ENCODE results near the gene ZNF136. TPM values are rescaled to one million over a fixed set of nuclear protein-coding genes. Genes with fewer than 3 reads are reported as not detected.

The ZNF136 gene
- total and polyA plus RNA-seq, 10 of the 15 experiments (the other 5 are each of a cell fraction or from before 2014, with no cell fraction given), result 2.8 to 7.8 (median 6.7) TPM

Other genes starting within 250 kb of the ZNF136 start
Only the 7 nearest of the 11 such genes appear.
- 0.79 and 0.82 TPM in 2 replicates for gene ZNF433, start 127.4 kb upstream of the ZNF136 start, total RNA-seq (2014; rRNA removed)
- 1.5 and 1.8 TPM in 2 replicates for gene ZNF433, start 127.4 kb upstream of the ZNF136 start, total RNA-seq (2014; rRNA removed; fragmentation: Illumina TruSeq; extraction: Trizol)
- gene ZNF433, start 127.4 kb upstream of the ZNF136 start, total RNA-seq (2021), result 1.2 and 1.3 TPM in 2 replicates
- 0.95 and 1.0 TPM in 2 replicates for gene ZNF433, start 127.4 kb upstream of the ZNF136 start, polyA plus RNA-seq (2011; rRNA removed)
- 2.0 and 2.5 TPM in 2 replicates for gene ZNF433, start 127.4 kb upstream of the ZNF136 start, polyA plus RNA-seq (2014; fragmentation: Illumina TruSeq; extraction: Trizol)
- 1 to 10 TPM; 1.7 to 1.8 TPM for gene ZNF433, start 127.4 kb upstream of the ZNF136 start, polyA plus RNA-seq (2014; fragmentation: Nextera tagmentation; extraction: Ambion mirVana)
- gene ZNF433, start 127.4 kb upstream of the ZNF136 start, polyA plus RNA-seq (2014; rRNA removed), result 1.0 and 1.3 TPM in 2 replicates
- gene ZNF433, start 127.4 kb upstream of the ZNF136 start, polyA plus RNA-seq (2016; fragmentation: Nextera tagmentation; extraction: Ambion mirVana), result 1 to 10 TPM; 2.5 to 2.9 TPM
- 0.68 and 1.3 TPM in 2 replicates for gene ZNF878, start 110.1 kb upstream of the ZNF136 start, total RNA-seq (2014; rRNA removed)
- gene ZNF878, start 110.1 kb upstream of the ZNF136 start, total RNA-seq (2014; rRNA removed; fragmentation: Illumina TruSeq; extraction: Trizol), result 1.1 and 1.7 TPM in 2 replicates
- 0.74 TPM in 2 replicates for gene ZNF878, start 110.1 kb upstream of the ZNF136 start, total RNA-seq (2021)
- 1.3 and 1.8 TPM in 2 replicates for gene ZNF878, start 110.1 kb upstream of the ZNF136 start, polyA plus RNA-seq (2011; rRNA removed)
- 0.63 and 0.97 TPM in 2 replicates for gene ZNF878, start 110.1 kb upstream of the ZNF136 start, polyA plus RNA-seq (2014; fragmentation: Illumina TruSeq; extraction: Trizol)
- gene ZNF878, start 110.1 kb upstream of the ZNF136 start, polyA plus RNA-seq (2014; fragmentation: Nextera tagmentation; extraction: Ambion mirVana), result under 1 TPM; 0.24 to 0.79 TPM
- 0.30 and 0.33 TPM in 2 replicates for gene ZNF878, start 110.1 kb upstream of the ZNF136 start, polyA plus RNA-seq (2014; rRNA removed)
- gene ZNF878, start 110.1 kb upstream of the ZNF136 start, polyA plus RNA-seq (2016; fragmentation: Nextera tagmentation; extraction: Ambion mirVana), result under 1 TPM; 0.44 to 0.82 TPM
- 0.96 and 1.0 TPM in 2 replicates for gene ZNF844, start 98.4 kb upstream of the ZNF136 start, total RNA-seq (2014; rRNA removed)
- 1.0 and 1.1 TPM in 2 replicates for gene ZNF844, start 98.4 kb upstream of the ZNF136 start, total RNA-seq (2014; rRNA removed; fragmentation: Illumina TruSeq; extraction: Trizol)
- gene ZNF844, start 98.4 kb upstream of the ZNF136 start, total RNA-seq (2021), result 1.1 and 1.4 TPM in 2 replicates
- gene ZNF844, start 98.4 kb upstream of the ZNF136 start, polyA plus RNA-seq (2011; rRNA removed), result 0.16 and 0.24 TPM in 2 replicates
- gene ZNF844, start 98.4 kb upstream of the ZNF136 start, polyA plus RNA-seq (2014; fragmentation: Illumina TruSeq; extraction: Trizol), result 0.93 and 1.5 TPM in 2 replicates
- gene ZNF844, start 98.4 kb upstream of the ZNF136 start, polyA plus RNA-seq (2014; fragmentation: Nextera tagmentation; extraction: Ambion mirVana), result under 1 TPM; 0.16 to 0.26 TPM
- gene ZNF844, start 98.4 kb upstream of the ZNF136 start, polyA plus RNA-seq (2014; rRNA removed), result 0.38 and 0.47 TPM in 2 replicates
- under 1 TPM; 0.42 to 0.96 TPM for gene ZNF844, start 98.4 kb upstream of the ZNF136 start, polyA plus RNA-seq (2016; fragmentation: Nextera tagmentation; extraction: Ambion mirVana)
- 2.3 and 3.8 TPM in 2 replicates for gene ZNF20, start 22.7 kb upstream of the ZNF136 start, total RNA-seq (2014; rRNA removed)
- 4.9 and 5.1 TPM in 2 replicates for gene ZNF20, start 22.7 kb upstream of the ZNF136 start, total RNA-seq (2014; rRNA removed; fragmentation: Illumina TruSeq; extraction: Trizol)
- 1.5 and 2.5 TPM in 2 replicates for gene ZNF20, start 22.7 kb upstream of the ZNF136 start, total RNA-seq (2021)
- 4.5 and 5.0 TPM in 2 replicates for gene ZNF20, start 22.7 kb upstream of the ZNF136 start, polyA plus RNA-seq (2011; rRNA removed)
- 2.4 and 2.5 TPM in 2 replicates for gene ZNF20, start 22.7 kb upstream of the ZNF136 start, polyA plus RNA-seq (2014; fragmentation: Illumina TruSeq; extraction: Trizol)
- gene ZNF20, start 22.7 kb upstream of the ZNF136 start, polyA plus RNA-seq (2014; fragmentation: Nextera tagmentation; extraction: Ambion mirVana), result 1 to 10 TPM; 2.5 to 2.8 TPM
- 1.4 and 2.0 TPM in 2 replicates for gene ZNF20, start 22.7 kb upstream of the ZNF136 start, polyA plus RNA-seq (2014; rRNA removed)
- 1 to 10 TPM; 2.9 TPM for gene ZNF20, start 22.7 kb upstream of the ZNF136 start, polyA plus RNA-seq (2016; fragmentation: Nextera tagmentation; extraction: Ambion mirVana)
- gene ZNF625, start 6.4 kb upstream of the ZNF136 start, total RNA-seq (2014; rRNA removed), result 2.9 and 4.3 TPM in 2 replicates
- gene ZNF625, start 6.4 kb upstream of the ZNF136 start, total RNA-seq (2014; rRNA removed; fragmentation: Illumina TruSeq; extraction: Trizol), result 5.0 and 5.8 TPM in 2 replicates
- gene ZNF625, start 6.4 kb upstream of the ZNF136 start, total RNA-seq (2021), result 3.1 and 3.3 TPM in 2 replicates
- gene ZNF625, start 6.4 kb upstream of the ZNF136 start, polyA plus RNA-seq (2011; rRNA removed), result 1.8 and 2.2 TPM in 2 replicates
- gene ZNF625, start 6.4 kb upstream of the ZNF136 start, polyA plus RNA-seq (2014; fragmentation: Illumina TruSeq; extraction: Trizol), result 0.79 and 1.4 TPM in 2 replicates
- under 1 TPM; 0.62 to 0.64 TPM for gene ZNF625, start 6.4 kb upstream of the ZNF136 start, polyA plus RNA-seq (2014; fragmentation: Nextera tagmentation; extraction: Ambion mirVana)
- gene ZNF625, start 6.4 kb upstream of the ZNF136 start, polyA plus RNA-seq (2014; rRNA removed), result 1.1 TPM in 2 replicates
- under 1 TPM; 0.52 to 0.77 TPM for gene ZNF625, start 6.4 kb upstream of the ZNF136 start, polyA plus RNA-seq (2016; fragmentation: Nextera tagmentation; extraction: Ambion mirVana)
- gene ZNF44, start 131.8 kb downstream of the ZNF136 start, total RNA-seq (2014; rRNA removed), result 3.8 and 4.3 TPM in 2 replicates
- 7.2 and 7.4 TPM in 2 replicates for gene ZNF44, start 131.8 kb downstream of the ZNF136 start, total RNA-seq (2014; rRNA removed; fragmentation: Illumina TruSeq; extraction: Trizol)
- gene ZNF44, start 131.8 kb downstream of the ZNF136 start, total RNA-seq (2021), result 4.4 and 5.5 TPM in 2 replicates
- gene ZNF44, start 131.8 kb downstream of the ZNF136 start, polyA plus RNA-seq (2011; rRNA removed), result 11.3 and 16.4 TPM in 2 replicates
- 6.0 and 7.9 TPM in 2 replicates for gene ZNF44, start 131.8 kb downstream of the ZNF136 start, polyA plus RNA-seq (2014; fragmentation: Illumina TruSeq; extraction: Trizol)
- 1 to 10 TPM; 4.0 to 4.5 TPM for gene ZNF44, start 131.8 kb downstream of the ZNF136 start, polyA plus RNA-seq (2014; fragmentation: Nextera tagmentation; extraction: Ambion mirVana)
- gene ZNF44, start 131.8 kb downstream of the ZNF136 start, polyA plus RNA-seq (2014; rRNA removed), result 2.7 and 3.7 TPM in 2 replicates
- 1 to 10 TPM; 5.3 to 7.3 TPM for gene ZNF44, start 131.8 kb downstream of the ZNF136 start, polyA plus RNA-seq (2016; fragmentation: Nextera tagmentation; extraction: Ambion mirVana)
- 1.8 and 2.7 TPM in 2 replicates for gene ZNF563, start 170.5 kb downstream of the ZNF136 start, total RNA-seq (2014; rRNA removed)
- 4.4 TPM in 2 replicates for gene ZNF563, start 170.5 kb downstream of the ZNF136 start, total RNA-seq (2014; rRNA removed; fragmentation: Illumina TruSeq; extraction: Trizol)
- 2.8 and 3.7 TPM in 2 replicates for gene ZNF563, start 170.5 kb downstream of the ZNF136 start, total RNA-seq (2021)
- gene ZNF563, start 170.5 kb downstream of the ZNF136 start, polyA plus RNA-seq (2011; rRNA removed), result 6.4 and 11.4 TPM in 2 replicates
- gene ZNF563, start 170.5 kb downstream of the ZNF136 start, polyA plus RNA-seq (2014; fragmentation: Illumina TruSeq; extraction: Trizol), result 2.8 and 3.8 TPM in 2 replicates
- gene ZNF563, start 170.5 kb downstream of the ZNF136 start, polyA plus RNA-seq (2014; fragmentation: Nextera tagmentation; extraction: Ambion mirVana), result 1 to 10 TPM; 1.7 to 2.5 TPM
- gene ZNF563, start 170.5 kb downstream of the ZNF136 start, polyA plus RNA-seq (2014; rRNA removed), result 2.7 and 2.8 TPM in 2 replicates
- gene ZNF563, start 170.5 kb downstream of the ZNF136 start, polyA plus RNA-seq (2016; fragmentation: Nextera tagmentation; extraction: Ambion mirVana), result 1 to 10 TPM; 4.8 to 5.5 TPM